Hair follicular keratinocyte (primary cell): ENCODE measurements around the gene CTTN. TPM values are rescaled to one million over a fixed set of nuclear protein-coding genes. Genes with fewer than 3 reads are reported as not detected.

Experiments used
- total RNA-seq: library from RNA; depleted of rRNA; stranded (reverse); fragments of >200 nt; gene quantifications from 2 replicates; pipeline ENCODE4 v1.2.3, GENCODE V29; 2015

CTTN gene
- 233 and 257 TPM in 2 replicates for total RNA-seq

DNA sequence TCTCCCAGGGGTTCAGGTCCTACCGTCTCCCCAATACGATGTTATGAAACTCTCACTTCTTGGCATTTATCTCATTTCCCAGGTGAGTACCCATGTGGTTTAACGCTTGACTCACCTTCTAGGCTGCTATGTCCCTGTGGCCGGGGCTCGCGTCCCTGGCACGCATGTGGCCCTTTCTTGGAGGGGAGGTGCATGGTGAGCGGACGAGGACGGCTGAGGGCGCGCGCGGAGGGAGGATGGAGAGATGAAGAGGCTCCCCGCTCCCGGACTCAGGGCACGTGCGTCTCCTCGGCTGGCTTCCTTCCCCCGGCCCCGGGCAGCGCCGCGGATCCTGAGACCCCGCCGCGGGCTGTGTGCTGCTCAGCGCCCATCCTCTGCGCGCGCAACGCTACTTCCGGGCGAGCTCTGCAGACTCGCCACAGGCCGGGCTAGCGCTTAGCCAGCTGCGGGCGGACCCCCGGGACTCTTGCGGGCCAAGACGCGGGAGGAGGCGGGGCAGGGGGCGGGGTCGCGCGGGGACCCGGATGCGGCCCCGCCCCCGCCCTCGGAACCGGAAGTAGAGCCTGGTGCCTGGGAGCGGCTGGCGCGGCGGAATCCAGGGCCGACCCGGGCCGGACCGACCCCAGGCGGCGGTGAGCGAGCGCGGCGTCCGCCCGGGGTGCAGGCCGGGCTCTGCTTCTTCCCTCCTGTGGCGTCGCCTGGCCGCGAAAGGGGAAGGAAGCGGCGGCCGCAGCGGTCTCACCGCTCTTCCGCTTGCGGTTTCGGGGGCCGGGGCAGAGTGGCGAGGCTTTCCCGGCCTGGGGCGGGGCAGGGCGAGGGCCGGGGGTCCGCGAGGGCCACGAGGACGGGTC is at the start of gene CTTN:
CTTN (plus strand) TSS at position 547 of the 851 bp plus-strand sequence. CDS start 8,769 bp downstream, outside the sequence.

Other genes starting within 250 kb of the CTTN start
- 42.0 and 46.4 TPM in 2 replicates for gene FADD, start 195.2 kb upstream of the CTTN start, total RNA-seq
- gene PPFIA1, start 127.8 kb upstream of the CTTN start, total RNA-seq, result 17.9 and 18.8 TPM in 2 replicates